ENCODE results near the gene TMC7.

GRCh38 chr16:19031738-19032137, 48.0 kb downstream of the TMC7 start:
- TF ChIP-seq CTCF (IDR thresholded peaks at IDR 0.05; ENCODE audit: poor library complexity) (no peak), EZH2 (IDR thresholded peaks at IDR 0.05; ENCODE audit: borderline replicate concordance) (no peak), EZH2phosphoT487 (IDR thresholded peaks at IDR 0.05; ENCODE audit: low read depth, severe bottlenecking, unreplicated experiment) (no peak)

All from hepatocyte (in vitro differentiated cells).